GM19099 (cell line): Measurements from ENCODE around the gene SLC39A10.

Experiments used
- POLR2A ChIP-seq: IDR thresholded peaks from 3 replicates; pipeline ENCODE4 v1.6.1; 2011; ENCODE audit warnings: low read depth; ENCODE audit not compliant: insufficient read length; ENCODE audit errors: extremely low read depth

SLC39A10 gene

GRCh38 chr2:195658541-195658890 is 1.5 kb downstream of the SLC39A10 start:
- TF ChIP-seq POLR2A: no peak

GRCh38 chr2:195659114-195659513 is 2.1 kb downstream of the SLC39A10 start:
- TF ChIP-seq POLR2A: no peak

- TF ChIP-seq POLR2A: no peak
Observed at GRCh38 chr2:195659982-195660890, 3.2 kb downstream of the SLC39A10 start.

GRCh38 chr2:195662138-195662537 is 5.1 kb downstream of the SLC39A10 start:
- no peak for TF ChIP-seq POLR2A

GRCh38 chr2:195663007-195663406 is 6.0 kb downstream of the SLC39A10 start:
- TF ChIP-seq POLR2A: no peak

GRCh38 chr2:195664528-195664927 is 7.5 kb downstream of the SLC39A10 start:
- no peak for TF ChIP-seq POLR2A

- no peak for TF ChIP-seq POLR2A
Observed at GRCh38 chr2:195666113-195666712, 9.2 kb downstream of the SLC39A10 start.

GRCh38 chr2:195667974-195668373 is 10.9 kb downstream of the SLC39A10 start:
- no peak for TF ChIP-seq POLR2A

- TF ChIP-seq POLR2A: no peak
Observed at GRCh38 chr2:195670191-195670590, 13.2 kb downstream of the SLC39A10 start.

- TF ChIP-seq POLR2A: no peak
Observed at GRCh38 chr2:195671563-195671962, 14.5 kb downstream of the SLC39A10 start.

- no peak for TF ChIP-seq POLR2A
Observed at GRCh38 chr2:195672674-195673073, 15.6 kb downstream of the SLC39A10 start.

GRCh38 chr2:195674491-195675221 is 17.6 kb downstream of the SLC39A10 start:
- TF ChIP-seq POLR2A: no peak

GRCh38 chr2:195675783-195676427 is 18.9 kb downstream of the SLC39A10 start:
- TF ChIP-seq POLR2A: no peak

- TF ChIP-seq POLR2A: no peak
Observed at GRCh38 chr2:195677290-195677689, 20.3 kb downstream of the SLC39A10 start.

GRCh38 chr2:195677884-195678283 is 20.9 kb downstream of the SLC39A10 start:
- TF ChIP-seq POLR2A: no peak
